ENCODE results near the gene SMAD6. TPM values are rescaled to one million over a fixed set of nuclear protein-coding genes. Genes with fewer than 3 reads are reported as not detected.

SMAD6 gene
- total and polyA plus RNA-seq, 12 donors, result 1.9 to 31.9 (median 7.4) TPM

DNA sequence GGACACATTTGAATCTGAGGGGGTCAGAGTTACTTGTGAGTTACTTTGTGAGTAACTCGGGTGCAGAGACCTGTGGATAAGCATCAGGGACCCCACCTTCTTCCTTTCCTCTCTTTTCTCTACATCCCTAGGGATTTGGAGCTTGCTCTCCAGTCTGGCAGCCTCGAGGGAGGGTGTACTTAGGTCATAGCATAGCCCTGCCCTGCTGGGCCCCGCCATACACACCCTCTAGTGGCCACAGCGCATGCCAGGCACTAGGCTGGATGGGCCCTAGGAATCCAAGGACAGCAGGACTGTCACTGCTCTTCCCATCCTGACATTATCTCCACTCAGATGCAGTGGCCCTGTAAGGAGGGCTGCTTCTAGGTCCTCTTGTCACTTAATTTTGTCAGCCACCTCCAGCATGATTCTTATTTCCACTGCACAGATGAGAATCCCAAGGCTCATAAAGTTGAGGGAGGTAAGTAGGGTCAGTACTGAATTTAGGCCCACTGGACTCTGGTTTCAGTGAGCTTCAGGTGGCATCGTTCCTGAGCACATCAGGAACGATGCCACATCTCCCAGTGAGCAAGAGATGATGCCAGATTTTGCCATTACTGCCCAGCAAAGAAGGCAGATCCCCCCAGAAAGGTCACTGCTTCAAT, 3.6 kb upstream of the SMAD6 start:
- no peaks in the 10 kb centered on the region for H3K36me3 ChIP-seq (replicated peaks in 1 of 2)
- no peak for TF ChIP-seq POLR2A (IDR thresholded peaks at IDR 0.05)
- TF ChIP-seq, protein P1, sequence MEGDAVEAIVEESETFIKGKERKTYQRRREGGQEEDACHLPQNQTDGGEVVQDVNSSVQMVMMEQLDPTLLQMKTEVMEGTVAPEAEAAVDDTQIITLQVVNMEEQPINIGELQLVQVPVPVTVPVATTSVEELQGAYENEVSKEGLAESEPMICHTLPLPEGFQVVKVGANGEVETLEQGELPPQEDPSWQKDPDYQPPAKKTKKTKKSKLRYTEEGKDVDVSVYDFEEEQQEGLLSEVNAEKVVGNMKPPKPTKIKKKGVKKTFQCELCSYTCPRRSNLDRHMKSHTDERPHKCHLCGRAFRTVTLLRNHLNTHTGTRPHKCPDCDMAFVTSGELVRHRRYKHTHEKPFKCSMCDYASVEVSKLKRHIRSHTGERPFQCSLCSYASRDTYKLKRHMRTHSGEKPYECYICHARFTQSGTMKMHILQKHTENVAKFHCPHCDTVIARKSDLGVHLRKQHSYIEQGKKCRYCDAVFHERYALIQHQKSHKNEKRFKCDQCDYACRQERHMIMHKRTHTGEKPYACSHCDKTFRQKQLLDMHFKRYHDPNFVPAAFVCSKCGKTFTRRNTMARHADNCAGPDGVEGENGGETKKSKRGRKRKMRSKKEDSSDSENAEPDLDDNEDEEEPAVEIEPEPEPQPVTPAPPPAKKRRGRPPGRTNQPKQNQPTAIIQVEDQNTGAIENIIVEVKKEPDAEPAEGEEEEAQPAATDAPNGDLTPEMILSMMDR (IDR thresholded peaks at IDR 0.05), result peak; percentile 65 to 79 (median 75)
- peaks cover 4 to 13% of the 10 kb centered on the region in 2 donors for H3K4me1 ChIP-seq (replicated peaks in 1 of 2)
- H3K9me3 ChIP-seq (replicated peaks in 1 of 3), result no peaks in the 10 kb centered on the region
- no peak overlapping the region for H3K27ac ChIP-seq
- H3K27me3 ChIP-seq, result no peaks in the 10 kb centered on the region
- 24 to 31% (median 26%) methylated on average over 6 of the region's 6 CpGs for WGBS, 4 donors
- no peak overlapping the region for H3K4me3 ChIP-seq
- DNase-seq, result peak; percentile 69 to 88 (median 83)
- intact Hi-C loops (cut with DNase I), result loop anchor here (5.0 kb wide), 2 partner anchors 76 to 81 kb away; no protein-coding TSS in a partner anchor

DNA sequence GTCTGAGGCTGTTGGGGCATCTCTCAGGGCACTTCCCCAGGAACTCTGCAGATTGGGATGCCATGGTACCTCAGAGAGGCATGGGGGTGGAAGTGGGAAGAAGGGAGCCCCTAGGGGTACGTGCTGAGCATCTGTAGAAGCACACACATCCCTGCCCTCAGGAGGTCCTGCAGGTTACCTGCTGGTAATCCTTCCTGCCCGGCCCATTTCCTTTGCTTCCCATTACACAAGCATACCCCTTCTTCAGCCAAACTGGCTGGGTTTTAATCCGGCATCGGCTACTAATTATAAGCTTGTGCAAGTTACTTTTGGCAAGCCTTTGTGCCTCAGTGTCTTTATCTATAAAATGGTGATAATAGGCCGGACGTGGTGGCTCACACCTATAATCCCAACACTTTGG, 3.1 kb upstream of the SMAD6 start:
- intact Hi-C loops (cut with DNase I), result loop anchor here (5.0 kb wide), 2 partner anchors 77 to 82 kb away; no protein-coding TSS in a partner anchor
- H3K27ac ChIP-seq, result no peak overlapping the region

DNA sequence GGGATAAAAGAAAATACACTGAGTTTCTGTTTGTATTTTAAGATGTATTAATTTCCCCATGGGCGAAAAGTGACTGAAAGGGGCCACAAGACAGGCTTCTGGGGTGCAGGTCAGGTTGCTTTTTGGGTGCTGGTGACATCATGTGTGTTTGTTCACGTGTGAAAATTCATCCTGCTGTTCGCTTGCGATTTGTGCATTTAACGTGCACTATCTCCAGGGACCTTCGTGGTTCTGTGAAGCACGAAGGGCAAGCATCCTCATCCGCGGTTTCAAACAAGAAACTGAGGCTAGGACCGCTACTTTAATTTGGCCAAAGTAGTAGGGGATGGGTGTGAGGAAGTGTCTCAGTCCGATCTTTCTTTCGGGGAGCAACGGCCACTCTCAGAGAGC, 1.6 kb upstream of the SMAD6 start:
- Histone ChIP-seq H3K36me3 (replicated peaks in 1 of 2) (no peaks in the 10 kb centered on the region), H3K4me3 (peak overlapping the region in 2 of 4 donors; percentile 19 to 67), H3K4me1 (replicated peaks in 1 of 2) (peaks cover 4 to 19% of the 10 kb centered on the region in 2 donors), H3K27me3 (no peaks in the 10 kb centered on the region), H3K9me3 (replicated peaks in 1 of 3) (no peaks in the 10 kb centered on the region), H3K27ac (peak overlapping the region in 4 of 5 donors; percentile 10 to 77 (median 36))
- 7 to 14% (median 13%) methylated on average over 13 of the region's 13 CpGs for WGBS, 4 donors
- intact Hi-C loops (cut with DNase I), result loop anchor here (10.0 kb wide), 2 partner anchors 144 to 154 kb away; no protein-coding TSS in a partner anchor
- TF ChIP-seq POLR2A (IDR thresholded peaks at IDR 0.05), result no peak
- TF ChIP-seq, protein P1 (IDR thresholded peaks at IDR 0.05), result no peak
- DNase-seq, result no peak

More for the DNA sequence above, 3.1 kb upstream of the SMAD6 start:
- no peak for DNase-seq
- no peaks in the 10 kb centered on the region for H3K9me3 ChIP-seq (replicated peaks in 1 of 3)
- TF ChIP-seq, protein P1 (IDR thresholded peaks at IDR 0.05), result no peak
- TF ChIP-seq POLR2A (IDR thresholded peaks at IDR 0.05), result no peak
- H3K4me1 ChIP-seq (replicated peaks in 1 of 2), result peaks cover 4 to 14% of the 10 kb centered on the region in 2 donors
- no peak overlapping the region for H3K4me3 ChIP-seq
- H3K36me3 ChIP-seq (replicated peaks in 1 of 2), result no peaks in the 10 kb centered on the region
- no peaks in the 10 kb centered on the region for H3K27me3 ChIP-seq
- 88 to 92% (median 91%) methylated on average over 6 of the region's 6 CpGs for whole genome bisulfite sequencing, 4 donors

DNA sequence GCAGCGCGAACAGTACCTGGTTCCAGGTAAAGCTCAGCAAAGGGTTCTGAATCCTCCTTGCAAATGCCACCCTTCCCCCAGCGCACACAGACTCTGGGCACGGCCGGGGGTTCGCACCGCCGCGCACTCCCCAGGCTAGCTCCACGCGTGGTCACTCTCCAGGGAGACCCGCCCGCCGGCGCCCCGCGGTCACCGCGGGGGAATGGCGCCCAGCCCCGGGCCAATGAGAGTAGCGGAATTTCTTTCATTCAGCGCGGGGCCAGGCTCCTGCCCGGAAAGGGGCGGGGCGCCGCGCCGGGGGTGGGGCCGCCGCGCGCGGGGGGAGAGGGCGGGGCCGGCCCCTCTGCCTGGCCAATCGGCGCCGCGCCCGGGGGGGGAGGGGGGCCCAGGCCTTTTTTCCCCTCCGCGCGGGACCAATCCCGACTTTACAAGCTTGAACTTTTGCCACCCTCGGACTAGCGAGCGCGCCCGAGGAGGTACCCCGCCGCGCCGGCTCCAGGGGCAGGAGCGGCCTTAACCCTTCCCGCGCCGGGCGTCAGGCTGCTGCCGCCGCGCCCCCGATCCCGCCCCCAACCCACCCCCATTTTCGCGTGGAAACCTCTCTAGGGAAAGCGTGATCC, 1.1 kb upstream of the SMAD6 start:
- Histone ChIP-seq H3K4me1 (replicated peaks in 1 of 2) (peaks cover 4 to 19% of the 10 kb centered on the region in 2 donors), H3K27me3 (no peaks in the 10 kb centered on the region), H3K9me3 (replicated peaks in 1 of 3) (no peaks in the 10 kb centered on the region), H3K4me3 (peak overlapping the region in 3 of 4 donors; percentile 19 to 67 (median 58)), H3K27ac (peak overlapping the region in 4 of 5 donors; percentile 42 to 90 (median 61)), H3K36me3 (replicated peaks in 1 of 2) (no peaks in the 10 kb centered on the region)
- intact Hi-C loops (cut with DNase I), result loop anchor here (10.0 kb wide), 2 partner anchors 144 to 154 kb away; no protein-coding TSS in a partner anchor
- DNase-seq, result peak; percentile 96 to 98 (median 97)
- TF ChIP-seq, protein P1 (IDR thresholded peaks at IDR 0.05), result no peak
- peak in 1 of 2 donors; percentile 23 for TF ChIP-seq POLR2A (IDR thresholded peaks at IDR 0.05)
- WGBS, 4 donors, result 0 to 1% (median 1%) methylated on average over 7 to 68 of the region's 68 CpGs
